HEK293T (cell line): ENCODE results near the gene SLC22A31.
"Not testable (repeated sequence)": the region's sequence is repeated elsewhere in the genome, so short reads cannot be mapped to it uniquely, and the experiment has no call there.

Experiments used
- CTCF ChIA-PET: fragments of 350-600 bp; formaldehyde crosslinking; extraction: SDS; loops from one replicate; lab custom pipeline; 2021; ENCODE audit warnings: antibody characterized with exemption, inconsistent platforms; lab: Yijun Ruan, JAX
- POLR2A ChIA-PET: fragments of 350-600 bp; formaldehyde crosslinking; extraction: SDS; loops from one replicate; lab custom pipeline; 2020; ENCODE audit warnings: antibody characterized with exemption, inconsistent platforms; lab: Yijun Ruan, JAX
- DNase-seq: peaks from one replicate; pipeline ENCODE4 v3.0.0; 2012; ENCODE audit warnings: mixed read lengths; ENCODE audit errors: extremely low spot score
- ARNT ChIP-seq: fragments of 450-650 bp; IDR thresholded peaks from 2 replicates; pipeline ENCODE4 v1.6.1; 2017; ENCODE audit warnings: mild to moderate bottlenecking
- BHLHE40 ChIP-seq: fragments of 450-650 bp; IDR thresholded peaks from 2 replicates; pipeline ENCODE4 v1.6.1; 2016; ENCODE audit warnings: mild to moderate bottlenecking, moderate library complexity, borderline replicate concordance
- CTBP1 ChIP-seq: fragments of 450-650 bp; IDR thresholded peaks from 2 replicates; pipeline ENCODE4 v1.6.1; 2016; ENCODE audit warnings: borderline replicate concordance
- ELF4 ChIP-seq: fragments of 450-650 bp; IDR thresholded peaks from 2 replicates; pipeline ENCODE4 v1.6.1; 2017; ENCODE audit warnings: antibody characterized with exemption
- FOXA1 ChIP-seq: fragments of 450-650 bp; IDR thresholded peaks from 2 replicates; pipeline ENCODE4 v1.6.1; 2016; ENCODE audit warnings: mild to moderate bottlenecking
- FOXK2 ChIP-seq: fragments of 450-650 bp; IDR thresholded peaks from 2 replicates; pipeline ENCODE4 v1.6.1; 2016; ENCODE audit warnings: mild to moderate bottlenecking
- FOXM1 ChIP-seq: fragments of 450-650 bp; IDR thresholded peaks from 2 replicates; pipeline ENCODE4 v1.6.1; 2017; ENCODE audit warnings: mild to moderate bottlenecking, borderline replicate concordance
- HDGF ChIP-seq: fragments of 450-650 bp; IDR thresholded peaks from 2 replicates; pipeline ENCODE4 v1.6.1; 2017; ENCODE audit warnings: antibody characterized with exemption, borderline replicate concordance
- L3MBTL2 ChIP-seq: fragments of 450-650 bp; conservative IDR thresholded peaks from 2 replicates; pipeline ENCODE4 v1.6.1; 2016; ENCODE audit warnings: mild to moderate bottlenecking
- LEF1 ChIP-seq: fragments of 450-650 bp; IDR thresholded peaks from 2 replicates; pipeline ENCODE4 v1.6.1; 2017; ENCODE audit warnings: mild to moderate bottlenecking, borderline replicate concordance
- NFRKB ChIP-seq: fragments of 450-650 bp; IDR thresholded peaks from 2 replicates; pipeline ENCODE4 v1.6.1; 2016; ENCODE audit warnings: mild to moderate bottlenecking, moderate library complexity
- SP1 ChIP-seq: fragments of 450-650 bp; IDR thresholded peaks from 2 replicates; pipeline ENCODE4 v1.6.1; 2017
- SUZ12 ChIP-seq: fragments of 450-650 bp; IDR thresholded peaks from 2 replicates; pipeline ENCODE4 v1.6.1; 2016; ENCODE audit warnings: mild to moderate bottlenecking
- TARDBP ChIP-seq: fragments of 450-650 bp; IDR thresholded peaks from 2 replicates; pipeline ENCODE4 v1.6.1; 2016
- ZNF384 ChIP-seq: fragments of 450-650 bp; IDR thresholded peaks from 2 replicates; pipeline ENCODE4 v1.6.1; 2016
- TF ChIP-seq, protein P1 (sequence below): fragments of 450-650 bp; IDR thresholded peaks from 2 replicates; pipeline ENCODE4 v1.6.1; 2016

Gene SLC22A31

GRCh38 chr16:89191901-89192185 is 8.5 kb downstream of the SLC22A31 start:
- no peak for TF ChIP-seq ELF4
- no peak for TF ChIP-seq HDGF
- no peak for TF ChIP-seq SP1
- TF ChIP-seq, protein P1, sequence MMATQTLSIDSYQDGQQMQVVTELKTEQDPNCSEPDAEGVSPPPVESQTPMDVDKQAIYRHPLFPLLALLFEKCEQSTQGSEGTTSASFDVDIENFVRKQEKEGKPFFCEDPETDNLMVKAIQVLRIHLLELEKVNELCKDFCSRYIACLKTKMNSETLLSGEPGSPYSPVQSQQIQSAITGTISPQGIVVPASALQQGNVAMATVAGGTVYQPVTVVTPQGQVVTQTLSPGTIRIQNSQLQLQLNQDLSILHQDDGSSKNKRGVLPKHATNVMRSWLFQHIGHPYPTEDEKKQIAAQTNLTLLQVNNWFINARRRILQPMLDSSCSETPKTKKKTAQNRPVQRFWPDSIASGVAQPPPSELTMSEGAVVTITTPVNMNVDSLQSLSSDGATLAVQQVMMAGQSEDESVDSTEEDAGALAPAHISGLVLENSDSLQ: no peak
- TF ChIP-seq ZNF384: no peak
- TF ChIP-seq FOXK2: no peak
- no peak for TF ChIP-seq SUZ12
- no peak for TF ChIP-seq FOXA1
- no peak for TF ChIP-seq LEF1
- no peak for TF ChIP-seq ARNT
- TF ChIP-seq NFRKB: no peak
- no peak for TF ChIP-seq BHLHE40
- TF ChIP-seq CTBP1: no peak
- TF ChIP-seq FOXM1: no peak
- DNase-seq: no peak
- POLR2A ChIA-PET: no interaction called here
- CTCF ChIA-PET: no interaction called here

- CTCF ChIA-PET: no interaction called here
- POLR2A ChIA-PET: no interaction called here
- DNase-seq: no peak
- TF ChIP-seq NFRKB (no peak), LEF1 (no peak), ZNF384 (no peak), FOXK2 (no peak), FOXA1 (no peak), TARDBP (no peak), SUZ12 (no peak), HDGF (no peak), L3MBTL2 (no peak), BHLHE40 (no peak), SP1 (no peak), FOXM1 (no peak), CTBP1 (no peak), ELF4 (no peak), ARNT (no peak)
- TF ChIP-seq, protein P1: no peak
These were observed 9.1 kb downstream of the SLC22A31 start for GRCh38 chr16:89191033-89191900.

- POLR2A ChIA-PET: no interaction called here
- no peak for TF ChIP-seq NFRKB
- no peak for TF ChIP-seq ELF4
- no peak for TF ChIP-seq SP1
- CTCF ChIA-PET: no interaction called here
- DNase-seq: no peak
These were observed 10.0 kb downstream of the SLC22A31 start for GRCh38 chr16:89190150-89190958.

DNA sequence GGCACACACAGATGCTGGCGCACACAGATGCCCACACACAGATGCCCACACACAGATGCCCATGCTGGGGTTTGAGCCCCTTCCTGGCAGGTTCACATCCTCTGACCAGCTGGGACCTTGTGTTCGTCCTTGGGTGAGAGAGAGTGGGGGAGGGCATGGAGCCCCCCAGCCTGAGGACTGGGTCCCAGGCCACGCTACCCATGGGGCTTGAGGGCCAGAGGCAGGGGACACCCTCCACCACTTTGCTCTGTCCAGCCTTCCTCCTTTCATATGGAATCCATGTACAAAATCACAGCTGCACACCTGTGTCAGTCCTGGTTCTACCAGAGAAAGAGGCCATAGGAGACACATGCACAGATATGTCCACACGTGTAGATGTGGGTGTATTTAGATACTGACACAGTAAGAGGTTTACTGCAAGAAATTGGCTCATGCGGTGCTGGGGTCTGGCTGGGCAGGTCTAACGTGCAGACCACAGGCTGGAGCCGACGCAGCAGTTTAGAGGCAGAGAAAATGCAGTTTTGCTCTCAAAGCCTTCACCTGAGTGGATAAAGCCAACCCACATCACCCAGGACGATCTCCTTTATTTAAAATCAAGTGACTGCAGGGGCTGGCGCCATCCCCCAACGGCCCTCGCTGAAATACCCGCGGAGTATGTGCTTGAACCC is 10.8 kb downstream of the SLC22A31 start:
- CTCF ChIA-PET: no interaction called here
- POLR2A ChIA-PET: no interaction called here
- no peak for DNase-seq
- TF ChIP-seq SP1 (no peak), SUZ12 (no peak), FOXM1 (no peak), CTBP1 (no peak), BHLHE40 (no peak), ARNT (no peak), LEF1 (no peak), NFRKB (no peak), TARDBP (no peak), FOXA1 (no peak), L3MBTL2 (no peak), HDGF (no peak), ELF4 (no peak), FOXK2 (no peak), ZNF384 (no peak)
- TF ChIP-seq, protein P1: no peak

- POLR2A ChIA-PET, CTCF ChIA-PET, DNase-seq: not testable (repeated sequence)
These were observed 11.6 kb downstream of the SLC22A31 start for GRCh38 chr16:89188471-89189357.
